ENCODE measurements around the gene TERT.

DNA sequence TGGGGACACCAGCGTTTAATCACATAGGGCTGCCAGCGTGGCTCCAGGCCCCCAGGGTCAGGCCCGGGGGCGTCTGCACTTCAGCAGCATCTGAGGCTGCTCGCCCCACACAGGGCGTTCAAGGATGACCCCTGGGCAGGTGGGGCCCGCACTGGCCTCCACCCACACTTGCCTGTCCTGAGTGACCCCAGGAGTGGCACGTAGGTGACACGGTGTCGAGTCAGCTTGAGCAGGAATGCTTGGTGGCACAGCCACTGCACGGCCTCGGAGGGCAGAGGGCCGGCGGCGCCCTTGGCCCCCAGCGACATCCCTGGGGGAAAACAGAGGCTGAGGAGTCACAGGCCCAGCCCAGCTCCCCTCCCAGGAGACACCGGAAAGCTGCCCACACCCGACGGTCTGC lies 40.7 kb downstream of the TERT start:
- TF ChIP-seq, protein P1, sequence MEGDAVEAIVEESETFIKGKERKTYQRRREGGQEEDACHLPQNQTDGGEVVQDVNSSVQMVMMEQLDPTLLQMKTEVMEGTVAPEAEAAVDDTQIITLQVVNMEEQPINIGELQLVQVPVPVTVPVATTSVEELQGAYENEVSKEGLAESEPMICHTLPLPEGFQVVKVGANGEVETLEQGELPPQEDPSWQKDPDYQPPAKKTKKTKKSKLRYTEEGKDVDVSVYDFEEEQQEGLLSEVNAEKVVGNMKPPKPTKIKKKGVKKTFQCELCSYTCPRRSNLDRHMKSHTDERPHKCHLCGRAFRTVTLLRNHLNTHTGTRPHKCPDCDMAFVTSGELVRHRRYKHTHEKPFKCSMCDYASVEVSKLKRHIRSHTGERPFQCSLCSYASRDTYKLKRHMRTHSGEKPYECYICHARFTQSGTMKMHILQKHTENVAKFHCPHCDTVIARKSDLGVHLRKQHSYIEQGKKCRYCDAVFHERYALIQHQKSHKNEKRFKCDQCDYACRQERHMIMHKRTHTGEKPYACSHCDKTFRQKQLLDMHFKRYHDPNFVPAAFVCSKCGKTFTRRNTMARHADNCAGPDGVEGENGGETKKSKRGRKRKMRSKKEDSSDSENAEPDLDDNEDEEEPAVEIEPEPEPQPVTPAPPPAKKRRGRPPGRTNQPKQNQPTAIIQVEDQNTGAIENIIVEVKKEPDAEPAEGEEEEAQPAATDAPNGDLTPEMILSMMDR (IDR thresholded peaks at IDR 0.05): no peak
- TF ChIP-seq, protein P2, sequence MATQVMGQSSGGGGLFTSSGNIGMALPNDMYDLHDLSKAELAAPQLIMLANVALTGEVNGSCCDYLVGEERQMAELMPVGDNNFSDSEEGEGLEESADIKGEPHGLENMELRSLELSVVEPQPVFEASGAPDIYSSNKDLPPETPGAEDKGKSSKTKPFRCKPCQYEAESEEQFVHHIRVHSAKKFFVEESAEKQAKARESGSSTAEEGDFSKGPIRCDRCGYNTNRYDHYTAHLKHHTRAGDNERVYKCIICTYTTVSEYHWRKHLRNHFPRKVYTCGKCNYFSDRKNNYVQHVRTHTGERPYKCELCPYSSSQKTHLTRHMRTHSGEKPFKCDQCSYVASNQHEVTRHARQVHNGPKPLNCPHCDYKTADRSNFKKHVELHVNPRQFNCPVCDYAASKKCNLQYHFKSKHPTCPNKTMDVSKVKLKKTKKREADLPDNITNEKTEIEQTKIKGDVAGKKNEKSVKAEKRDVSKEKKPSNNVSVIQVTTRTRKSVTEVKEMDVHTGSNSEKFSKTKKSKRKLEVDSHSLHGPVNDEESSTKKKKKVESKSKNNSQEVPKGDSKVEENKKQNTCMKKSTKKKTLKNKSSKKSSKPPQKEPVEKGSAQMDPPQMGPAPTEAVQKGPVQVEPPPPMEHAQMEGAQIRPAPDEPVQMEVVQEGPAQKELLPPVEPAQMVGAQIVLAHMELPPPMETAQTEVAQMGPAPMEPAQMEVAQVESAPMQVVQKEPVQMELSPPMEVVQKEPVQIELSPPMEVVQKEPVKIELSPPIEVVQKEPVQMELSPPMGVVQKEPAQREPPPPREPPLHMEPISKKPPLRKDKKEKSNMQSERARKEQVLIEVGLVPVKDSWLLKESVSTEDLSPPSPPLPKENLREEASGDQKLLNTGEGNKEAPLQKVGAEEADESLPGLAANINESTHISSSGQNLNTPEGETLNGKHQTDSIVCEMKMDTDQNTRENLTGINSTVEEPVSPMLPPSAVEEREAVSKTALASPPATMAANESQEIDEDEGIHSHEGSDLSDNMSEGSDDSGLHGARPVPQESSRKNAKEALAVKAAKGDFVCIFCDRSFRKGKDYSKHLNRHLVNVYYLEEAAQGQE (IDR thresholded peaks at IDR 0.05): no peak
- TF ChIP-seq ZC3H11A (IDR thresholded peaks at IDR 0.05) (no peak), CHD2 (IDR thresholded peaks at IDR 0.05; ENCODE audit: low read length, partially characterized antibody) (no peak), FOSB (CRISPR knock-in tag; IDR thresholded peaks at IDR 0.05) (no peak), POLR2A (IDR thresholded peaks at IDR 0.05; ENCODE audit: low read length) (no peak), ZSCAN20 (CRISPR knock-in tag; IDR thresholded peaks at IDR 0.05) (no peak), RFX5 (IDR thresholded peaks at IDR 0.05) (no peak), EP300 (IDR thresholded peaks at IDR 0.05) (no peak), HDAC2 (IDR thresholded peaks at IDR 0.05) (no peak), RNF2 (IDR thresholded peaks at IDR 0.05; ENCODE audit: borderline replicate concordance, low read depth) (no peak), FOSL2 (IDR thresholded peaks at IDR 0.05) (no peak), FOSL2 (CRISPR knock-in tag; IDR thresholded peaks at IDR 0.05) (no peak), ESRRA (IDR thresholded peaks at IDR 0.05; ENCODE audit: borderline replicate concordance, low read length) (no peak)
- TF ChIP-seq, protein P3, sequence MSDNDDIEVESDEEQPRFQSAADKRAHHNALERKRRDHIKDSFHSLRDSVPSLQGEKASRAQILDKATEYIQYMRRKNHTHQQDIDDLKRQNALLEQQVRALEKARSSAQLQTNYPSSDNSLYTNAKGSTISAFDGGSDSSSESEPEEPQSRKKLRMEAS (IDR thresholded peaks at IDR 0.05): no peak
